CD14-positive monocyte (primary cell): ENCODE measurements around the gene CST7. TPM values are rescaled to one million over a fixed set of nuclear protein-coding genes. Genes with fewer than 3 reads are reported as not detected.

ENCODE experiments used
- DNase-seq, 3 donors: peaks; one replicate each; pipeline ENCODE4 v3.0.0-alpha.2; 2011 to 2022
- H2AFZ ChIP-seq: 2 replicates; pipeline ENCODE4 v1.6.0; 2012; ENCODE audit warnings: mild to moderate bottlenecking, low read depth, low read length, inconsistent platforms; ENCODE audit not compliant: insufficient read depth, poor library complexity, severe bottlenecking
- H3K27ac ChIP-seq, 2 donors: 1 replicate in 1 of 2; 2 replicates in 1 of 2; pipeline ENCODE4 v1.5.1; 2012 to 2013; ENCODE audit warnings: low read length in 2 of 2, control low read depth in 1 of 2, inconsistent platforms in 1 of 2, low read depth in 1 of 2, mild to moderate bottlenecking in 1 of 2
- H3K27me3 ChIP-seq, 2 donors: one replicate each; pipeline versions ENCODE4 v1.6.0 to v1.6.1; 2011 to 2013; ENCODE audit warnings: low read length in 2 of 2; ENCODE audit not compliant: control insufficient read depth in 2 of 2, insufficient read depth in 2 of 2
- H3K36me3 ChIP-seq, 2 donors: replicated peaks in 1 of 2; 1 replicate in 1 of 2; 2 replicates in 1 of 2; pipeline versions ENCODE4 v1.5.1 to v1.6.1; 2012 to 2013; ENCODE audit warnings: low read length in 2 of 2, control low read depth in 1 of 2, inconsistent platforms in 1 of 2, mild to moderate bottlenecking in 1 of 2; ENCODE audit not compliant: insufficient read depth in 2 of 2, control insufficient read depth in 1 of 2
- H3K4me1 ChIP-seq, 2 donors: 1 replicate in 1 of 2; 2 replicates in 1 of 2; pipeline versions ENCODE4 v1.5.1 to v1.6.1; 2012 to 2013; ENCODE audit warnings: low read length in 2 of 2, control low read depth in 1 of 2, inconsistent platforms in 1 of 2, mild to moderate bottlenecking in 1 of 2, moderate library complexity in 1 of 2; ENCODE audit not compliant: insufficient read depth in 2 of 2, control insufficient read depth in 1 of 2
- H3K4me2 ChIP-seq: replicated peaks from 2 replicates; pipeline ENCODE3; 2012; ENCODE audit warnings: low read length, moderate library complexity, mild to moderate bottlenecking; ENCODE audit not compliant: poor library complexity, severe bottlenecking; ENCODE audit errors: extremely low read depth
- H3K4me3 ChIP-seq, 3 experiments: fragments of 200-600 bp in 1 of 3; sonication (generic) in 1 of 3; replicated peaks in 1 of 3; 1 replicate in 2 of 3; 2 replicates in 1 of 3; pipeline ENCODE4 v1.5.1; 2011 to 2013; ENCODE audit warnings: low read length in 3 of 3, mild to moderate bottlenecking in 3 of 3, control low read depth in 2 of 3, low read depth in 2 of 3, inconsistent platforms in 1 of 3, moderate library complexity in 1 of 3
- H3K79me2 ChIP-seq: 2 replicates; pipeline ENCODE4 v1.6.0; 2012; ENCODE audit warnings: mild to moderate bottlenecking, control low read depth, inconsistent platforms, low read length, moderate library complexity; ENCODE audit not compliant: insufficient read depth
- H3K9ac ChIP-seq: 2 replicates; pipeline ENCODE4 v1.6.0; 2017; ENCODE audit warnings: low read length, mild to moderate bottlenecking; ENCODE audit not compliant: insufficient read depth, poor library complexity, severe bottlenecking
- H3K9me3 ChIP-seq, 2 donors: replicated peaks in 1 of 2; 1 replicate in 1 of 2; 2 replicates in 1 of 2; pipeline versions ENCODE4 v1.5.1 to v1.6.1; 2012 to 2013; ENCODE audit warnings: low read length in 2 of 2, control low read depth in 1 of 2; ENCODE audit not compliant: control insufficient read depth in 1 of 2, insufficient read depth in 1 of 2
- H4K20me1 ChIP-seq: 2 replicates; pipeline ENCODE4 v1.6.0; 2012; ENCODE audit warnings: mild to moderate bottlenecking, low read length, control low read depth, moderate library complexity; ENCODE audit not compliant: insufficient read depth
- H3K27ac Mint-ChIP-seq, 7 donors: one replicate each; pipeline ENCODE4 v1.8.0; 2020; ENCODE audit warnings: mild to moderate bottlenecking in 7 of 7, mixed read lengths in 7 of 7, moderate library complexity in 6 of 7, inconsistent platforms in 2 of 7
- H3K27me3 Mint-ChIP-seq, 3 donors: one replicate each; pipeline ENCODE4 v1.8.0; 2021 to 2022; ENCODE audit warnings: low read depth in 3 of 3, mild to moderate bottlenecking in 3 of 3, mixed read lengths in 3 of 3, moderate library complexity in 3 of 3, inconsistent platforms in 1 of 3
- H3K36me3 Mint-ChIP-seq, 2 donors: one replicate each; pipeline ENCODE4 v1.8.0; 2020; ENCODE audit warnings: mixed read lengths in 2 of 2, inconsistent platforms in 1 of 2, mild to moderate bottlenecking in 1 of 2
- H3K4me1 Mint-ChIP-seq: one replicate; pipeline ENCODE4 v1.8.0; 2020; ENCODE audit warnings: mild to moderate bottlenecking, mixed read lengths
- H3K4me3 Mint-ChIP-seq, 2 donors: one replicate each; pipeline ENCODE4 v1.8.0; 2020; ENCODE audit warnings: mild to moderate bottlenecking in 2 of 2, mixed read lengths in 2 of 2, moderate library complexity in 1 of 2
- H3K9me3 Mint-ChIP-seq, 7 donors: one replicate each; pipeline ENCODE4 v1.8.0; 2020 to 2022; ENCODE audit warnings: mixed read lengths in 7 of 7, mild to moderate bottlenecking in 6 of 7, moderate library complexity in 6 of 7, inconsistent platforms in 2 of 7
- CTCF ChIP-seq: fragments of 200-600 bp; IDR thresholded peaks from one replicate; pipeline ENCODE4 v1.8.0; 2022; ENCODE audit warnings: antibody characterized with exemption, mild to moderate bottlenecking
- WGBS: methylation state at CpG from one replicate; pipeline ENCODE4 v1.1.5; 2013; ENCODE audit warnings: missing lambda C conversion rate; ENCODE audit not compliant: insufficient coverage; 5-methylcytosine and 5-hydroxymethylcytosine counted together
- intact Hi-C, 2 donors: fragments of 100-400 bp; cut with micrococcal nuclease; formaldehyde crosslinking; loops; one replicate each; pipeline versions ENCODE4 v1.15.0 to v1.15.1; 2023
- polyA plus RNA-seq, 3 donors: library from polyadenylated mRNA; depleted of rRNA in 1 of 3; unstranded in 2 of 3; stranded (reverse) in 1 of 3; fragments of 300-500 nt in 2 of 3; fragments of >200 nt in 1 of 3; fragmentation: Illumina TruSeq in 2 of 3; gene quantifications; 1 replicate in 2 of 3; 2 replicates in 1 of 3; pipeline ENCODE4 v1.2.3, GENCODE V29; 2012 to 2021

The CST7 gene
- polyA plus RNA-seq, 3 donors = 1.2 to 3.2 (median 1.8) TPM

DNA sequence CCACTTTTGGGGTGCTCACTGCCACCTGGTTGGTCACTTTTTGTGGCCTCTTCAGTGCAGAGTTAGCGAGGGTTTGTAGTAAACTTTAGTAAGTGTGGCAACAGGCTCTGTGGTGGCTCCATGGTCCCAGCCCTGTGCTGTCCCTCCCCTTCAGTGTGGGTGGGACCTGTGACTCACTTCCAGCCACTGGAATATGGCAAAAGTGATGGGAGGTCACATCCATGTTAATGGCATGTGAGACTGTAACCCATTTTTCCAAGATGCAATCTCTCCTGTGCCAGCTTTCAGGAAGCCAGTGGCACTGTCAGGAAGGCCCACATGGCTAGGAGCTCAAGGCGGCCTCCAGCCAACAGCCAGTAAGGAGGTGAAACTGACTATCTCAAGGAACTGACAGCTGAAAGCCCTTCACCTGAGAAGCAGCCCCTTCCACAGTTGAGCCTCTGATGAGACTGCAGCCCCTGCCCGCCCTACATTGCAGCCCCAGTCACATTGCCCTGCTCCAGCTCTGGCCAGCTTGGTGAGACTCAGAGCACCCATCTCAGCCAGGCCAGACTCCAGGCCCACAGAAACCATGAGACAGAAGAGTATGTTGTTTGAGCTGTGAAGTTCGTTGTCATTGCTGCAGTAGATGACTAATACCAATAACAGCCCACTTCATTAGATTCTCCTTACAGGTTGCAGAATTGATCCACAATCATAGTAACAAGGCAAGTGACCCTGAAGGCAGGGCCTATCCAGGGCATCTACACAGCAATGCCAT is 13.1 kb upstream of the CST7 start:
- peaks cover 14% of the 10 kb centered on the region for H3K4me1 Mint-ChIP-seq
- intact Hi-C loops = no loop called here
- no peak for DNase-seq
- no peaks in the 10 kb centered on the region for H3K36me3 Mint-ChIP-seq
- no peaks in the 10 kb centered on the region for H3K79me2 ChIP-seq
- no peak for TF ChIP-seq CTCF
- H3K27me3 ChIP-seq = no peaks in the 10 kb centered on the region
- no peak overlapping the region for H3K4me3 ChIP-seq
- peaks cover 3 to 18% (median 11%) of the 10 kb centered on the region in 7 donors for H3K9me3 Mint-ChIP-seq
- no peak overlapping the region for H3K9ac ChIP-seq
- no peak overlapping the region for H2AFZ ChIP-seq
- peaks cover 0 to 6% of the 10 kb centered on the region in 2 donors for H3K9me3 ChIP-seq
- H4K20me1 ChIP-seq = no peaks in the 10 kb centered on the region
- no peak overlapping the region for H3K4me2 ChIP-seq
- H3K4me1 ChIP-seq = peaks cover 0 to 3% of the 10 kb centered on the region in 2 donors
- no peaks in the 10 kb centered on the region for H3K36me3 ChIP-seq
- no peak overlapping the region for H3K27ac Mint-ChIP-seq
- H3K27me3 Mint-ChIP-seq = peaks cover 0 to 2% (median 1%) of the 10 kb centered on the region in 3 donors
- no peak overlapping the region for H3K4me3 Mint-ChIP-seq
- H3K27ac ChIP-seq = no peak overlapping the region
- 100% methylated on average over 1 of the region's 4 CpGs for WGBS

DNA sequence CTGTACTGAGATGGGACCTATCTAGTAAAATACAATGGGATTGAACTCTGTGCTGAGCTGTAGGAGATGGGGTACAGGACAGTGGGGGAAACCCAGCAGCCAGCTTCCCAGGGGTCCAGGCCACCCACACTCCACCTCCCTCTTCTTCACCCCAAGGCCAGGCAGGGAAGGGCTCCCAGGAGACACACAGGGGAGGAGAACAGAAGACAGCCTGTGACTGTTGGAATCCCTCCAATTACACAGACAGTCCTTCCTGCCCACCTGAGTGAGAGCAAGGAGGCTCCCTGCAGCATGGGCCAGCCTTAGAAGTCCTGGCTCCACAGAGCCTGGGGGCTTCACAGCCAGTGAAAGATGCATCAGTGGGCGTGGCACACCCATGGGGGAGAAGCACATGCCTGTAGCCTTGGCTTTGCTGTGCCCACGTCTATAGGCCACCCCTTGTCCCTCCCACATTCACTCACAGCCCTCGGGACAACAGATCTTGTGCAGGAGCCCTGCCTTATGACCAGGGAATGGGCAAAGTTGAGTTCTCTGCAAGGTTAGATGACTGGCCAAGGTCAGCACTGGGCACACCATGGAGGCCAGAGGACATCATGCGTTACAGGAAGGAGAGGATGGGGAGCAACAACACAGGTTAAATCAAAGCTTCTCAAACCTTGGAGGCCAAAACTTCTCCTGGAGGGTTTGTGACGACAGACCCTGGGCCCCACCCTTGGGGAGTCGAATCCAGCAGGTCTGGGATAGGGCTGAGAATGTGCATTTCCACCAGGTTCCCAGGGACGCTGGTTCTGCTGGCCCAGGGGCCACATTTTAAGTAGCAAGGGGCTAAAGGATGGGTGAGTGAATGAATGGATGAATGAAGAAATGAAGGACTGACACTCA is 12.3 kb upstream of the CST7 start:
- Mint-ChIP-seq H3K4me1 (peaks cover 7% of the 10 kb centered on the region), H3K27ac (no peak overlapping the region), H3K27me3 (no peaks in the 10 kb centered on the region), H3K9me3 (peaks cover 7 to 22% (median 11%) of the 10 kb centered on the region in 7 donors), H3K4me3 (no peak overlapping the region), H3K36me3 (peaks cover 0 to 1% of the 10 kb centered on the region in 2 donors)
- H3K4me1 ChIP-seq = peaks cover 0 to under 1% of the 10 kb centered on the region in 2 donors
- H3K9ac ChIP-seq = no peak overlapping the region
- no peaks in the 10 kb centered on the region for H3K79me2 ChIP-seq
- H3K27me3 ChIP-seq = no peaks in the 10 kb centered on the region
- H4K20me1 ChIP-seq = no peaks in the 10 kb centered on the region
- no peak overlapping the region for H3K4me2 ChIP-seq
- H2AFZ ChIP-seq = no peak overlapping the region
- H3K9me3 ChIP-seq = peaks cover 0 to 6% of the 10 kb centered on the region in 2 donors
- H3K27ac ChIP-seq = no peak overlapping the region
- no peaks in the 10 kb centered on the region for H3K36me3 ChIP-seq
- no peak for DNase-seq
- no peak overlapping the region for H3K4me3 ChIP-seq
- WGBS = 92% methylated on average over 4 of the region's 7 CpGs
- TF ChIP-seq CTCF = no peak
- intact Hi-C loops = no loop called here
